ENCODE measurements around the gene SYNPO.

GRCh38 chr5:150618588-150619281, 21.7 kb upstream of the SYNPO start:
- TF ChIP-seq CTCF (IDR thresholded peaks at IDR 0.05) = no peak
- no peak for TF ChIP-seq POLR2A (IDR thresholded peaks at IDR 0.05)
